Measurements from ENCODE around the gene KCNK4.

- TF ChIP-seq POLR2AphosphoS5 (IDR thresholded peaks at IDR 0.05; ENCODE audit: low read depth, low read length) = peak; percentile 33
- TF ChIP-seq REST (IDR thresholded peaks at IDR 0.05; ENCODE audit: insufficient read depth in 1 of 2, low read depth in 2 of 2, low read length in 2 of 2) = no peak
Observed at GRCh38 chr11:64268025-64268892, 22.8 kb upstream of the KCNK4 start.

Measured in PFSK-1 (cell line).